ENCODE measurements around the gene A4GNT.
"Not testable (repeated sequence)": the region's sequence is repeated elsewhere in the genome, so short reads cannot be mapped to it uniquely, and the experiment has no call there.

Gene A4GNT

DNA sequence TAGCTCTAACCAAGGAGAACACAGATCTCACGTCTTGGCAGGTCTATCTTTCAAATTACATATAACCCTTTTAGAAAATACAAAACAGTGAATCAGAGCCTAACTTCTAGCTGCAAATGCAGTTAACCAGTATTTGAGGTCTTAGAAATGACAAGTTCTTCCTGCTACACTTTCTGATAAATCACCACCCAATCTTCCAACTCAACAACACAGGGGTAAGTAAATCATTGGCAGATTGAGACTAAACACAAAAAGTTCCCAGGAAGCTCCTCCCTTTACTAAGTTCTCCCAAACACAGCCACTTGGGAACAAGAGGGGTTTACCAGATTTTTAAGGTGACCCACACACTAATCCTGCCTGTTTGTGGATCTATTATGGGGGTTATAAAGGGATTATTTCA, at the start of gene A4GNT:
Gene A4GNT, minus strand, starts transcription at position 152 of the 400 bp plus-strand sequence. CDS start 1,134 bp downstream, outside the sequence.
- DNase-seq (ENCODE audit: low read depth), result no peak

DNA sequence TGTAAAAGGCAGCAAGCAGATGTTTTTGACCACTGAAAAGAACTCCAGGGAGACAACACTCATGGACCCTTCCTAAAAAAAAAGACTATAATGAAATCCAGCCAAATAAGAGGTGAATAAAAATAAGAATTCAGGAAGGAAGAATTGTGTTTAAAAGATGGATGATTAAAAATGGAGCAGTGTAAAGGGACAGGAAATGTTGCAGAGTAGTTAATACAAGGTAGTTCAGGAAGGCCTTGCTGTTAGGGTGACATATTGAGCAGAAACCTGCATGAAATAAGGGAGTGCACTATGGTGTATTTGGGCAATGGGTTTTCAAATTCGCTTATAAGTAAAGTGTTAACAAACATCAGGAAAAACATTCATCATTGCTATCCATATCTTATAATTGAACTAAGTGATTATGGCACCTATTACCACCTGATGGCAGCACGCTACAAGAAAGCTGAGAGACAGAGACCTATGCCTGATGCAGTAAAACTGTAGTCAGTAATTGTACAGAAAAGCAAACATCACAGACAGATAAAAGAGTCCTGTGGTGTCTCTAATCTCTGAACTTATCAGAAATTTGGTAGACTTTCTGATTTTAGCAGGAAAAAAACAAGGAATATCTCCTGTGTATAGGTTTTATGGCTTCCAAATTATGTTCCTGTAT, 48.3 kb upstream of the A4GNT start:
- DNase-seq (ENCODE audit: low read depth), result no peak

DNA sequence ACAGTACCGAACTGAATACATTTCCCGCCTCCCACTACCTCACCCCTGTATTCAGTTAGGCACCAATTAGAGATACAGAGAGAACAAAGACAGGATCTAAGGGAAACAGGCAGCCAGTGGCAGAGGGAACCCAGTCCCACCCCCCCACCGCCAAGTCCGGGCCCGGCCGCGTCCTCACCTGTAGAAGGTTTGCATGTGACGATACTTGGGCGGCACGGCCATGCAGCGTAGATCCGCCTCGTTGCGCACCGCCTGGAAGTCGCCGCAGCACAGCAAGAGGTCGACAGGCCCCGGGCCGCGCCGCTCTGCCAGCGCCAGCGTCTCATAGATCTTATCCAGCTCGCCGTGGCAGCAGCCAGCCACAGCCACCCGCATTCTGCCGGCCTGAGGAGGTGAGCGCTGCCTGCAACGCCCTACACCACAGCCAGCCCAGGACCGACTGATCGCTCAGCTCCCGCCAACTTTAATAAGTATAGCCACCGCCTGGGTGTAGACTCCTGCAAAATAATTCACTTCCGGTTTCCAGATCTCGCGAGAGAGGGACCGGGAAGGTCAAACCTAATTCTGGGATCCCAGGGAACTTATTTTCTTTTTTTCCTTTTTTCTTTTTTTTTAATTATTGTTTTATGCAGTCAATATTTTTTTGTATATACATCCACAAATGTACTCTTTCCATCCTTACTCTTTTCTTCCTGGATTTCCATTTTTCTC, 42.4 kb upstream of the A4GNT start, which contains the start of gene DBR1:
Gene DBR1, minus strand, starts transcription at position 501 of the 711 bp plus-strand sequence. Its CDS starts 126 bp downstream, at position 375.
- DNase-seq (ENCODE audit: low read depth), result no peak

DNA sequence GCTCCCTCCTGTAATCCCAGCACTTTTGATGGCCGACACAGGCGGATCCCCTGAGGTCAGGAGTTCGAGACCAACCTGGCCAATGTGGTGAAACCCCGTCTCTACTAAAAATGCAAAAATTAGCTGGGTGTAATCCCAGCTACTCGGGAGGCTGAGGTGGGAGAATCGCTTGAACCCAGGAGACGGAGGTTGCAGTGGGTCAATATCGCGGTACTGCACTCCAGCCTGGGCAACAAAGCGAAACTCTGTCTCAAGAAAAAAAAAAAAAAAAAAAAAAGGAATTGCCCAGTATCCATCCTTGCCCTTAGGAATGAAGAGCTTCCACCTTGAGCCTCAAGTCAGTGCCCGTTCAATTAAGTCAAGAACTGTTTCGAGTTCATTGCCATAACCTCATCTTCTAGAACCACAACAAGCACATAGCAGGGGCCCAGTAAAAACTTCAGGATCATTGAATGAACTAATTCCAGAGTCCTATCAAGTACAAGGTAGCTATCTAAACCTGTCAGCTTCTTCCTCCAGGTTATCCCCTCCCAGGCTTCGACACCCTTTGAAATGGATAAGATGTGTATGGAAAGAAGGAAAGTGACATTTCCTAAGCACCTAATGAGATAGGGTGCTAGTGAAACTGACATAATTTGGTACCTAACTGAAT, 41.7 kb upstream of the A4GNT start:
- no peak for DNase-seq (ENCODE audit: low read depth)

DNA sequence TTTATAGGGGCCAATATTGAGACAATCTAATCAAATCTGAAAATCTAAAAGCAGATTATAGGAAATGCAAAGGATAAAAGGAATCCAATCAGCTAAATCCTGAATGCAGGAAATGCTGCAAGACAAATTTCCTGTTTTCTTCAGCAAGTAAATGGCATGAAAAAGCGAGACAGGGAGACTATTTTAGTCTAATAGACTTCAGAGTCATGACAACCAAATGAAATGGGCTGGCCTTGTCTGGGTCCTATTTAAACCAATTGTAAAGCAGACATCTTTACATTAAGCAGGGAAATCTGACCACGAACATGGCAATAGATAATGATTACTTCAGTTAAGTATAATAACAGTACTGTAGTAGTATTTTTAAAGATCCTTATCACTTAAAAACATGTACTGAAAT, 40.4 kb upstream of the A4GNT start:
- no peak for DNase-seq (ENCODE audit: low read depth)

DNA sequence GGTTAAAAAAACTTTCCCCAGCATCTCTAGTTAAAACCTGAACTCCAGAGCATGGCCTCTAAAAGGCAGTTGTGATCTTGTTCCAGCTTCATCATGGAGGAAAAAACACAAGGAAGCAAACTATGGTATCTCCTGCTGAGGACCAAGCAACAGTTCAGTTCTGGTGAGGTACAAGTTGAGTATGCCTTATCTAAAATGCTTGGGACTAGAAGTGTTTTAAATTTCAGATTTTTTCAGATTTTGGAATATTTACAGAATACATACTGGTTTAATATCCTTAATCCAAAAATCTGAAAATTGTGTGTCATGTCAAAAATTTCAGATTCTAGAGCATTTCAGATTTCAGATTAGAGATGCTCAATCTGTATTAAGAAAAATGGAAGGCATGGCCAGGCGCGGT, 32.9 kb upstream of the A4GNT start:
- no peak for DNase-seq (ENCODE audit: low read depth)

DNA sequence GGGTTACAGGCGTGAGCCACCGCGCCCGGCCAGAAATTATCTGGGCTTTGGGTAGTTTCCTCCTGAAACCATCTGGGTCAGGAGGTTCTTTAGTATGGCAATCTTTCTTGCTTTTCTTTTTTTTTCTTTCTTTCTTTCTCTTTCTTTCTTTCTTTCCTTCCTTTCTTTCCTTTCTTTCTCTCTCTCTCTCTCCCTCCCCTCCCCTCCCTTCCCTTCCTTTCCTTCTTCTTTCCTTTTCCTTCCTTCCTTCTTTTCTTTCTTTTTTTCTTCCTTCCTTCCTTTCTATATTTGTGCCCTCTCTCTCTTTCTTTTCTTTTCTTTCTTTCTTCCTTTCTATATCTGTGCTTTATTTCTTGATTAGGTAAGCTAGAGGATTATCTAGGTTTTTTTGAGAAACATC, 25.6 kb upstream of the A4GNT start:
- no peak for DNase-seq (ENCODE audit: low read depth)

DNA sequence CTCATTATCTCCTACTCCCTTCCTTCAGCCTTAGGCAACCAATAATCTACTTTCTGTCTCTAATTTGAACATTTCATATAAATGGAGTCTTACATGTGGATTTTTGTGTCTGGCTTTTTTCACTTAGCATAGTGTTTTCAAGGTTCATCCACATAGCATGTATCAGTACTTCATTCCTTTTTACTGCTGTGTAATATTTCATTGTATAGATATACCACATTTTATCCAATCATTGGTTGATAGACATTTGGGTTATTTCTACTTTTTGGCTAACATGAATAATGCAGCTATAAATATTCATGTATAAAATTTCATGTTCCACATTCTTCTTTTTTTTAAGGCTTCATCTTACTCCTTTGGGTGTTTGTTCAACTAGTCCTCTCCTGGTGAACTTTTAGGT, 22.3 kb upstream of the A4GNT start:
- no peak for DNase-seq (ENCODE audit: low read depth)

DNA sequence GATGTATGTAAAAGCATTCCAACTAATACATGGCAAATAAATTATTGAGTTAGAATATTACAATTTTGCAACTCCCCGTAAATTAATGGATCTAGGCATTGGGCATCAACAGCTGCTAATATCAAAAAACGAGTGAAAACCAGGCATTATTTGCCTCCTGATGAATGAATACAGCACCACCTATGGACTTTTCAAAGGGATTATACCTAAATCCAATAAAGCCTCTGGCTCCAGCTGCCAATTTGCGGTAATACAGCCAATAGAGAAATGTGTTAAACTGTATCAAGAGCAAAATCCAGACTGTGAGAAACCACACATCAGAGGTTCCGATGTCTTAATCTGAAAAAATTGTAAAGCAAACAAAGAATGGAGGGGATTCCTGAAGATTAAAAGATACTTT, 16.3 kb upstream of the A4GNT start:
- DNase-seq (ENCODE audit: low read depth), result no peak

DNA sequence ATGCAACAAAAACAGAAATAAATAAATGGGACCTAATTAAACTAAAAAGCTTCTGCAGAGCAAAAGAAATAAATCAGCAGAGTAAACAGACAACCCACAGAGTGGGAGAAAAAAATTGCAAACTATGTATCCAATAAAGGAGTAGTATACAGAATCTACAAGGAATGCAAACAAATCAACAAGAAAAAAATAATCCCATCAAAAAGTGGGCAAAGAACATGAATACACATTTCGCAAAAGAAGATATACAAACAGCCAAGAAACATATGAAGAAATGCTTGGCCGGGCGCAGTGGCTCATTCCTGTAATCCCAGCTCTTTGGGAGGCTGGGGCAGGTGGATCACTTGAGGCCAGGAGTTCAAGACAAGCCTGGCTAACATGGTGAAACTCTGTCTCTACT, 10.0 kb upstream of the A4GNT start:
- DNase-seq (ENCODE audit: low read depth), result not testable (repeated sequence)

DNA sequence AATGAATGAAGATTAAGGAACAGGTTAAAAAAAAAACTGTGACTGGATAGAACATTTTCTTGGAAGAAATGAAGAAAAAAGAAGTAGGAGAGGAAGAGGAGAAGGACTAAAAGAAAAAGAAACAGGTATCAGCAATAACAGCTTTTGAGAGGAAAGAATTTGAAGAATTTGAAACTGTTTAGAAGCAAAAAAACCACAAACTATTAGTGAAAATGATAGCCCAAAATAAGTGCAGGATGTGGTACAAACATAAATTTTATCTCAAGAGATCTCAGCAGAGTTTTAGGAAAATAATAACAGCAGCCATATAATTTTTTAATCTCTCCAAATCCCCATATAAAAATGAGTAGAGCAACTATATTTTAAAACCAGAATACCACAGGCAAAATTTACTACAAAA, 8.8 kb upstream of the A4GNT start:
- no peak for DNase-seq (ENCODE audit: low read depth)

DNA sequence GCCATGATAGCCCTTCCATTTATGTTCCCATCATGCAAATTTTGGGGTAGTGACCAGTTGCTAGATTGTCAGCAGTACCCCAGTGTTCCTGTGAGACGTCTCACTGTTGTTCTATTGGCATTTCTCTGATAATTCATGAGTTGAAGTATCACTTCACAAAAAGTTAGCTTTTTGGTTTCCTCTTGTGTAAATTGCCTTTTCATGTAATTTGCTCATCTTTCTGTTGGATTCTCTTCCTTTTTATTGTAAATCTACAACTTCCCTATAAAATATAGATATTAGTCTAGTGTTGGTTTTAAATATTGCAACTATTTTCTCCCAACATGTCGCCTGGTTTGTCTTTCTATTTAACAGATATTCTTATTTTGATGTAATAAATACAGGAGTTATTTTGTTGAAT, 7.5 kb upstream of the A4GNT start:
- DNase-seq (ENCODE audit: low read depth), result no peak

DNA sequence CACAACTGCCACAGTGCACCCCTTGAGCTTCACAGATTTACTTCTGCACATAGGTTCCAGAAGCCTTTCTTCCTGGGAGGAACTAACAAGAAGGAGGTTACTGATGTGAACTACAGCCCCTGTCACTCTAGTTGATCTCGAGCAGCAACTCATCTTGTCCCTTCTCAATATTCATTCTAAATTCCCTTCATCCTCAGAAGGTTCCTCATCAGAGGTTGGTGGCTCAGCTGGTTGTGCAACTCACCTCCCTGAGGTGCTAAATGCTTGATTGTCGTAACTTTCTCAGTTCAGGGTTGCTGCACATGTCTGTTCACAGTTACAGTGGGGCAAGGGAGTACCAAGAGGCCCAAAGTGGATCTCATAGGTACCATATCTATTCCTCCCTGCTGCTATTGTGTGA, 5.7 kb upstream of the A4GNT start:
- DNase-seq (ENCODE audit: low read depth), result no peak

DNA sequence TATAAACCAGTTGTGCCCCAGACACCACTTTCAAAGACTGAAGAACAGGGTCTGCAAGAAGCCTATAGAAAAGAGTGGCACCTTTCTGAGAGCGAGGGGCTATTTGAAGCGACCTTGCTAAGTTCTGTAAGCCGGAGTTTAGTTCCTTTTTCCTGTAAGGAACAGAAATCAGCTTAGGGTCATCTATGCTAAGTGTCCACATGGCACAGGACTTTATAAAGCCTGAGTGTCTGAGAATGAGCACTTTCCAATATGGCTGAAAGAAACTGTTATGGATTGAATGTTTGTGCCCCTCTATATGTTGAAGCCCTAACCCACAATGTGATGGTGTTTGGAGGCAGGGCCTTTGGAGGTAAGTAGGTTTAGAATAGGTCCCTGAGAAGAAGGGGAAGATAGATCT, 4.0 kb upstream of the A4GNT start:
- no peak for DNase-seq (ENCODE audit: low read depth)

DNA sequence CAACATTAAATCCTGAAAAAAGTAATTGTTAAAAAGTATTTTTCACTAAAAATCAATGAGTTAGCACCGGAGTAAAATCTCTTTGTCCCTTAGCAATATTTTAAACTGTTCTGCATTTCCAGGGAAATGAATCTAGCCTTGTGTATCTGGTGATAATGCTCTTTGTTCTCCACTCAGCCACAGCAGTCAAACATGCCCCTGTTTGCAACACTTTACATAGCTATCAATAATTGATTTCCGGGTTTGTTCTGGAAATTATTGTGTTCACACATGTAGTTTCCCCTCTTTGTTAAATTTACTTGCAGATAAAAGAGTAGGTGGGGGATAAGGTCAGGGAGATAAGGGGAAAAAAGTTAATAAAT, 3.6 kb upstream of the A4GNT start:
- no peak for DNase-seq (ENCODE audit: low read depth)

DNA sequence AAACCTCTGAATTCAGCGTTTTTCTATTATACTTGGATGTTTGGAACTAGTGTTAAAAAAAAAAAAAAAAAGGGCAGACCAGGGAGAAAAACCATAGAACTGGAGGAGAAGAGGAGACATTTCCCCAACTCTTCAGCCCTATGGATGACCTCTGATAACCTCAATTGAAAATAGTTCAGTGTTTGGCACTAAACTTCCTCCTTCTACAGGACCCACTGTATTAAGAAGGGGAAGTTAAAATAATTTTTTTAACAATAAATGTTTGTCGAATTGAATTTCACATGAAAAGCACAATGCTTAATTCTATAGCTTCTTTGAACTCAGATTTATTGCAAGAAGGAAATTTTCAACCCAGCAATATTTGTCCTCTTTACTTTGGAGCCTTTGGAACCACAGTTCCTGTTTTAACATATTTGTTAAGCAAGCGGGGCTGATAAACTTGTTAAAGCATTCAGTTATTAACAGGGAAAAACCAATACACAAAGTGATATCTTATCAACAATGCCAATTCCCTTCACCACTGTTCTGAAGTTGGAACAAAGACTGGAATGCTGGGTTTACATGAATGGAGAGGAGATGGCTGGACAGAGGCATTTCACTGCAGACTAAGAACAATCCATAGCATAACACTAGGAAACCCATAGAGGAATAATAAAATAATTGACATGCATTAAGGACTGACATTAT, 3.1 kb upstream of the A4GNT start:
- DNase-seq (ENCODE audit: low read depth), result no peak

DNA sequence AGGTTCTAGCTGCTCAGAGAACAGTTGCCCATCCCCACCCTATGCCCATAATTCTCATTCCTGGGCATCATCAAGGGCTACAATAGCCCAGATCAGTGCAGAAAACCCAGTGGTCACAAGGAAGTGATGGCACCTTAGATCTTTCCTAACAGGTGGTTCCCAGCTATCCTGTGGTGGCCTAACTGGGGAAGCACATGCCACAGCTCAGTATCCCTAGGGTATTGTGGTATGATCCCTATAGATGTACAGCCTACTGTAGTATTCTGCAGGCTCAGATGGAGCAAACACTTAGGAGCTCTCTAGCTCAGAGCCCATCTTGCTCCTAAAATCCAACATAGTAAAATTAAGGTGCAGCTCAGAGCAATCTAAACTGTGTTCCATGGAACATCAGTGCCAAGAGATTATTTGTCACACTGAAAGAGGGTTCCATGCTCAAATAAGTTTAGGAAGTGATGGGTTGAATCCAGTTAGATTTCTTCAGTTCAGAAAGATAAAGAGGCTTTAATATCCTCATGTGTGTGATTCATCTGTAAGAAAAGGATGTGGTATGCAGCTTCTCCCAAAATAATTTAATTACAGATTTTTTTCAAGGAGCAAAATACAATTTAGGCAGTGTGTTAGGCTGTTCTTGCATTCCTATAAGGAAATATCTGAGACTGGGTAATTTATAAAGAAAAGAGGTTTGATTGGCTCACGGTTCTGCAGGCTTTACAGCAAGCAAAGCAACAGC, 4.4 kb downstream of the A4GNT start:
- no peak for DNase-seq (ENCODE audit: low read depth)

DNA sequence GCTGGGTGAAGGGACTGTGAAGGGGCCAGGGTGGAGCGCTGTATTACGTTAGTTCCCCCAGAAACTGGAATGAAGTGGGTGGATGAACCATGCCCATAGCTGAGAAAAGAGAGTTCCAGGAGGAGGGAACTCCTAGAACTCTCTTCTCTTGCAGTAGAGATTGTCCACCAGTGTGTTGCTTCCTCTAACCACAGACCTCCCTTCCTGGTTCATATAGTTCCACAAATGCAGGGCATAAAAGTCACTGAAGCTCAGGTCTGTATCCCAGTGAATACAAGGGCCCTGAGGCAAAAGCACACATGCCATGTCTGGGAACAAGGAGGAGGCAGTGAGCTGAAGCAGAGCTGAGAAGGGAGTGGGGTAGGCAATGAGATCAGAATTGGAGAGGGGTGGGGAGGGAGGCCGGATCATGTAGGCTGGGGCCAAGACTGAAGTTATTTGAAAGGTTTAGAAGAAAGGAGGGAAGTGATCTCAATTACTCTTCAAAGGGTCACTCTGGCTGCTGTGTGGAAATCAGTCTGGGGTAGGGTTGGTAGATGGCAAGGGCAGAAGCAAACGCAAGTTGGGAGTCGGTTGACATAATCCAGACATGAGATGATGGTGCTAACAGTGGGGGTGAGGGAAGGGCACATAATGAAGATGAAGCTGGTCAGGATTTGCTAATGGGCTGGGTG, 6.5 kb downstream of the A4GNT start:
- no peak for DNase-seq (ENCODE audit: low read depth)

DNA sequence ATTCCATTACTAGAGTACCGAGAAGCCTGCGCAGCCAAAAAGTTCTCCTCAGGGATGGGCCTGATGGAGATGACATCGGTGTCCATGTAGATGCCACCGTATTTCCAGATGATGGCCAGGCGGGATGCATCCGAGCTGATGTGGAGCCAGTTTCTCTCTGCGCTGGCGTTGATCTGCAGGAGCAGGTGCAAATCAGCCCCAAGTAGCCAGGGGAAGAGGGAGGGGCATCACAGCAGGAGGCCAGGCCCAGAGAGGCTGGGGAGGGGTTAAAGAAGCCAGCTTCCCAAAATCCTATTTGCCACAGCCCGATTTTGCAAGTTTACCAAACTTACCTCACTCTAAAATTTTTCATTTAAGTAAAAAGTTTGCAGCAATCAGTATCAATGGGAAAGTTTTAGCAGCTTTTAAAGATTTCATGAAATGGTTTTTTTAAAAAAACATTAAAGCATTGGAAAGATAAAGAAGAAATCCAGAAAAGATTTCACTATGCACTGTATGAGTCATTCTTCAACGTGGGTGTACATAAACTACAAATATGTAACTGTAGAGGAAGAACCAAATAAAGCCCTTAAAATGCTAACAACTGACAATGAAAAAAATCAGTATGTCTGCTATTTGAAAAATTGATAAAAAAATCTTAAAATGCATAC, 7.4 kb downstream of the A4GNT start:
- no peak for DNase-seq (ENCODE audit: low read depth)

DNA sequence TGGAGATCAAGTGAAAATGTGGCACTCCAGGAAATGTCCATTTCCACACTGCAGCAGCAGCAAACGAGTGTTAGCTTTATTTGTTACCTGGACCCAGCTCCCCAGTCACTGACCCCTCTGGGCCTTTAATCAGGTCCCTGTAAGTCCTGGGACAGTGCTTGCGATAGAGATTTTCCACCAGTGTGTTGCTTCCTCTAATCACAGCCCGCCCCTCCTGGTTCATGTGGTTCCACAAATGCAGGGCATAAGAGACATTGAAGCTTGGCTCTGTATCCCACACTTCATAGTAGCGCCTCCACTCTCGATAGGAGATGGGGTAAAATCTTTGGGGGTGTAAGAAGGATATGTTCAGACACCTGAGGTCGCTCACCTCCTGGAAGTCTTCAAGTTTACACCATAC, 8.0 kb downstream of the A4GNT start:
- no peak for DNase-seq (ENCODE audit: low read depth)

DNA sequence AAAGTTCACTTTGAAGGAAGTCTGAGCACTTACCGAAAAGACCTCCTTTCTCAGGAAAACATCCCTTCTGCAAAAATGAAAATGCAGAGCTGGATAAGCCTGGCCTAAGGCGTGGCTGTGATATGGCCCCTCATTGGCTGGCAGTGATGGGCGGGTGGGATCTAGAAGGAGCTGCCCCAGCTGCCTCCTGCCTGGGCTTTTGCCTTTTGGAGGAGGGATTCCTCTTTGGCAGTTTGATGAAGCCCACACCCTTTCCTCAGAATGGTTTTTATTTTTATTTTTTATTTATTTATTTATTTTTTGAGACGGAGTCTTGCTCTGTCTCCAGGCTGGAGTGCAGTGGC, 12.8 kb downstream of the A4GNT start:
- no peak for DNase-seq (ENCODE audit: low read depth)

All from non-pigmented ciliary epithelial cell (primary cell).